GM21825 (cell line): ENCODE data around the gene PLXND1.

ENCODE experiments used
- ATAC-seq: cut with Tn5 transposase; IDR thresholded peaks from one replicate; pipeline ENCODE4 v1.9.1; 2021; ENCODE audit warnings: mild to moderate bottlenecking, moderate library complexity; ENCODE audit not compliant: unreplicated experiment

The PLXND1 gene

DNA sequence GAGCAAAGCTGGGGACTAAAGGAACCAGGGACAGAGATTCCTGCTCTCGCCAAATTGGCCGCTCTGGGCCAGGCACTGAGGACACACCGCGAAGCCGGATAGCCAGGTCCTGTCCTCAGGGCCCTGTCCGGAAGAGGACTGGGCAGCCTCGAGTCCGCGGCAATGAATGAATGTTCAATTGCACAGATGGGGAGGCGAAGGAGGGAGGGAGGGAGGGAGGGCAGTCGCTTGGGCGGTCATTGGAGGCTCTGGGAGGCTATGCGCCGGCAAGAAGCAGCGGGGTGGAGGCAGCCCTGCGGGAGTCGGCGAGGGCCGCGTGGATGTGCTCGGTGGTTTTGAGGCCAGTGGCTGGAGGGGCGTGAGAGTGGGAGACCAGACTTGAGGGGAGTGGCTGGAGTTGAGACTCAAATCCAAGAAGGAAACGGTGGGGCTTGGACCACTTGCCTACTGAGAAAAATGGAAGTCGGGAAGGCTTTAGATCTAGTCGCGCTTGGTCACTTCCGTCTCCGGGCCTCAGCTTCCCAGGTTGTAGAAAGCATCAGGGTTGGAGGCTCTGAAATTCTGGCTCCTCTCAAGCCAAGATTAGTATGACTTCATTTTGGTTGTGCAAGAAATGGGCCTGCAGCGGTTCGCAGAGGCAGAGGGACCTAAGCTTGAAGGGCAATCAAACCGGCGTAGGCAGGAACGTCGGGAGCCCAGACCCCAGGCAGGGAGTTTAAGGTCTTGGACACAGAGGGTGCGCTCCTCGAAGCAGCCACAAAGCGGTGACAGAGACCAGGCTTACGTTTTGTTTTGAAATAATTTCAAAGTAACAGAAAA lies 21.1 kb upstream of the PLXND1 start:
- ATAC-seq = peak; percentile 43

DNA sequence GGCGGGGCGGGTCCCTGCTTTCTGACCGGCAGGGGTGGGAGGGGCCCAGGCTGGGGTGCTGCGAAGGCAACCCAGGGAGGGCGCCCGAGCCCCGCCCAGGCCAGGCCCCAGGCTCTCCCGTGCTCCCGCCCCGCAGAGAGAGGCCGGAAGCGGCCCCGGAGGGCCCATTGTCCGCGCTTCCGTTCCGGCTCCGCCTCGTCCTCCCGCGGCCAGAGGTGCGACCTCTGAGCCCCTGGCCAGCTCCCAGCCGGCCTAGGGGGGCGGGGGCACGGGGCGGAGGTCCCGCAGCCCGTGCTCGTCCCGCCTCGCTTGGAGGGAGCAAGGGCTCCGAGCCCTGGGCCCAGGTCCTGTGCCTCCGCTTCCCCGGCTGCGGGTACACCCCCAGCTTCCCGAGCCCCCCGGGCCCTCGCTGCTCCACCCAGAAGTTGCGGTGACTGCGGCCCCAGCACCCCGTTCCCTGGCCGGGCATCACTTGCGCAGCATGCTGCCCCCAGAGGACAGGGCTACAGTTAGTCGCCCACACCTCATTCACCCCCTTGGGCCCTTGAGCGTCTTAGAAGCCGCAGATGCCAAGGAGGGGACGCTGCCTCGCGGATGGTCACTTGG lies 20.4 kb upstream of the PLXND1 start:
- peak; percentile 94 for ATAC-seq

GRCh38 chr3:129625072-129625874 lies 18.8 kb upstream of the PLXND1 start:
- ATAC-seq = no peak

- ATAC-seq = no peak
Observed at GRCh38 chr3:129624347-129625071, 18.0 kb upstream of the PLXND1 start.

DNA sequence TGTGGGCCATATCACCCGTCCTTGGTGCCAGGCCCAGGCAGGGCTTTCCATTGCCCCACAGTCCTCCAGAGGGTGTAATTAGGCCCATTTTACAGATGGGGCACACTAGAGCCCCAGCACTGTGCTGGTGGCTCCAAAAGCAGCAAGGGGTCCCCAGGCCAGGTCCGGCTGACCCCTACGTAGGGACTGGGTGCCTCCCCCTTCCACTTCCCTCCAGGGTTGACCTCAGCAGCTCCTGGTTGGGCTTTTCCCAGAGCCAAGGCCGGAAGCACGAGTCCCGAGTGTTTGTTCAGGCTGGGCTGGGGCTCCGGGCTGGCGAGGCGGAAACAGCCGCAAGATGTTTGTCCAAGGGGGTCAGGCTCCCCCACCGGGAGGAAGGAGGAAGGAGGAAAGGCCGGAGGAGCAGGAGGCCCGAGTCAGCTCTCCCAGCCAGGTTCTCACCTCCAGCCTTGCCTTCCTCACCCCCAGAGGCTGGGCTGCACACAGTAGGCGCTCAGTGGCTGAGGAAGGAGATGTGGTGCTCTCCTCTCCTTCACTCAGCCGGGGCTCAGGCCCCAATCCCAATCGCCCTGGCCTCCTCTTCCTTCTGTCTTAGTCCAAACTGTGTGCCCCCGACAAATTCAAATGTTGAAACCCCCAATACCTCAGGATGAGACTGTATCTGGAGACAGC lies 17.1 kb upstream of the PLXND1 start:
- ATAC-seq = no peak

GRCh38 chr3:129622933-129623332 lies 16.5 kb upstream of the PLXND1 start:
- no peak for ATAC-seq

- no peak for ATAC-seq
Observed at GRCh38 chr3:129622226-129622874, 15.9 kb upstream of the PLXND1 start.

DNA sequence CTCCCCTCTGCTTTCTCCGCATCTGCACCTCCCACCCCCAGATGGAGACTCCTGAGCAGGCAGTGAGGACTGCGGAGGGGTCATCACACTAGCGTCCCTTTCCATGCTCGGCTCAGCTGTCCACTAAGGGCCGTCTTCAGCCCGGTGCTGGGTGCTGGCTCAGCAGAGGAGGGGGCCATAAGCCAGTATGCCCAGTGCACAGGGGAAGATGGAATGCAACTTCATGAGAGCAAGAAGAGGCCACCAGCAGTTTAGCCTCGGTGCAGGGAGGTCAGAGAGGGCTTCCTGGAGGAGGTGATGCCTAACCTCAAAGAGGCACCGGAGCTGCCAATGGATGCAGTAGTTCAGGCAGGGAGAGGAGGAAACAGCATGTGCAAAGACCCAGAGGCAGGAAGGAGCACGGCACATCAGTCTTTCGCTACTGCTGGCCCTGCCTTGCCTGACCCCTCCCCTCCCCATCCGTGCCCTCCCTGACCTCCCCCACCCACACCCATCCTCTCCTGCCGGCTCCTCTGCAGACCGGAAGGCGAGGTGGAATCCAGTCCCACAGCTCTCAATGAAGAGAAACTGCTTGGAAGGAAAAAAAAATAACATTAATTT lies 15.2 kb upstream of the PLXND1 start:
- ATAC-seq = no peak

DNA sequence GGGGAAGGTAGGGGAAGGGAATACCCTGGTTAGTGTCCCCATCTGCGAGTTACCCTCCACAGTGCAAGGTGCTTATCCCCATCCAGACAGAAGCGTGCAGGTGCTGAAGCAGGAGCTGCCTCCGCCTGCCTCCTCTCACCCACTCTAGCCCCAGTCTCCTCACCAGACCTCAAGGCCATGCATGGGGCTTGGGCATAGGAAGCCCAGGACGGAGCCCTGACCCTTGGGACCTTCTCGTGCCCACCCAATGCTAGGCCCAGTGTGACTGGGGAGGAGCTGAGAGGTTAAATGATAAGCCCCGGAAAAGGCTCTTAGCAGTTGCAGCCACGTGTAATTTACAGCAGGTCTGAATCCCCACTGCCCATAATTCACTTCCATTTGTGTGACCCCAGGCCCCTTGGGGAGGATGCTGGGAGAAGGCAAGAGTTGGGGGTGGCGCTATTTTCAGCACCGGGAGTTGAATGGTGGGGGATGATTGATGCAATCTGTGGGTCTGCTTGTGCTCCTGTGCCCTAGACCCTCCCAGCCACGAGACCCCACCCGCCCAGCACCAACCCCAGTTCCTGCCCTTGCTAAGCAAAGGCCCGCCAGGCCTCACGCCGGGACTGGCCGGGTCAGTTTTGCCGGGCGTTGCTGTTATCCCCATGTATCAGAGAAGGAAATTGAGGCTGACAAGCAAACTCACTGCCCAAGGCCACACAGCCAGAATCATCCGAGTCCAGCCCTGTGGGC lies 14.5 kb upstream of the PLXND1 start:
- no peak for ATAC-seq

- no peak for ATAC-seq
Observed at GRCh38 chr3:129619726-129620162, 13.3 kb upstream of the PLXND1 start.

DNA sequence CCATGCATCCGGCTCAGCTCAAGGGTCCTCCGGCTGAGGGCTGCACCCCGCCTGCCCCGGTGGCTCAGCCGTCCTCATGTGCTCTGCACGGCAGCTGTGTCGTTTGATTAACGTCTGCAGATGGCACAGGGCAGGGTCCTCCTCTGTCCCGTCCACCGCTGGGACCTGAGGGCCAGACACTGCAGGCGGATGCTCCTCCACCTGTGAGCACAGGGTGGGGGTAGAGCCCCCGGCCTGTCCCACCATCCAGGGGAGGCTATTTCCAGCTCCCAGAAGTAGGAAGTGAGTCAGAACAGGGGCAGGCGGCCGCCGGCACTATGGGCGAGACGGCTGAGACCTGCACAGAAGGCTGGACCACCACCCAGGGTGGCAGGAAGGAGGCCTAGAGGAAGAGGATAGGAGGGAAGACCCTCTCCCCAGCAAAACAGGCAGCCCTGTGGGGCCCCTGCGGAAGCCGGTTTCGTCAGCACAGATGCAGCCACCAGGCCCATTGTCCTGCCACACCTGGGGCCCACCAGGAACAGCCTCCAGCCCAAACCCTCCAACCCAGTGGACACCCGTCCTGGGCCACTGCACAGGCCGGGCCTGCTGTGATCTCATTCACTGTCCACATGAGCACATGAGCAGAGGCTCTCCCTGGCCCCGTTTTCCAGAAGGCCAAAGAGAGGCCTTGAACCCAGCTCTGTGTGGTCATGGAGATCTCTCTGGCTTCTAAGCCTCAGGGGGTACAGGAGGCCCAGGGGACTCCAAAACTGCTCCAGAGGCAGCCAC lies 12.6 kb upstream of the PLXND1 start:
- no peak for ATAC-seq

DNA sequence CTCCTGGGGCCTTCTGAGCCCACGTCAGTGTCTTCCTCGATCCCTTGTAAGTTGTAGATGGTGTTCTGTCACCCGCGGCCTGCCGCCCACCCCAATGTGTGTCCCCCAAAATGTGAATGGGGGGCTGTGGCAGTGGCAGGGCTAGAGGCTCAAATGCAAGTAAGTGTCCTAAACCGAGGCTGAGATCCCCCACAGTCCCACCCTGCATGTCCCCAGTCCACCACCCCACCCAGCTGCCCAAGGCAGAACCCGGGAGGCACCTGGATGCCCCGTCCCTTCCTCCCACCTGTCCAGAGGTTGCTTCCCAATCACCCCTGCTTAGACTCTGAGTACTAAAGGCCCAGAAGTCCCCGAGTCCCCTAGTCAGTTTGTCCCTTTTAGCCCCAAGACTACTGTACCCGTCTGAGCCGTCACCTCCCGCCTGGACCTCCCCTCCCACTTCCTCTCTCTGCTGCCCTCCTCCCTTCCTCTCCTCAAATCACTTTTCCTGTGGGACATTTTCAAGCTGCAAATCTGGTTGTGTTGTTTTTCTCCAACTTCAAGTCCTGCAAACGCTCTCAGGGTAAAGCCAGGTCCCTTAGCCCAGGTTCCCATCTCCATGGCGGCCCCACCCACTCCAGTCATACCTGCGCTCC lies 11.8 kb upstream of the PLXND1 start:
- ATAC-seq = no peak

DNA sequence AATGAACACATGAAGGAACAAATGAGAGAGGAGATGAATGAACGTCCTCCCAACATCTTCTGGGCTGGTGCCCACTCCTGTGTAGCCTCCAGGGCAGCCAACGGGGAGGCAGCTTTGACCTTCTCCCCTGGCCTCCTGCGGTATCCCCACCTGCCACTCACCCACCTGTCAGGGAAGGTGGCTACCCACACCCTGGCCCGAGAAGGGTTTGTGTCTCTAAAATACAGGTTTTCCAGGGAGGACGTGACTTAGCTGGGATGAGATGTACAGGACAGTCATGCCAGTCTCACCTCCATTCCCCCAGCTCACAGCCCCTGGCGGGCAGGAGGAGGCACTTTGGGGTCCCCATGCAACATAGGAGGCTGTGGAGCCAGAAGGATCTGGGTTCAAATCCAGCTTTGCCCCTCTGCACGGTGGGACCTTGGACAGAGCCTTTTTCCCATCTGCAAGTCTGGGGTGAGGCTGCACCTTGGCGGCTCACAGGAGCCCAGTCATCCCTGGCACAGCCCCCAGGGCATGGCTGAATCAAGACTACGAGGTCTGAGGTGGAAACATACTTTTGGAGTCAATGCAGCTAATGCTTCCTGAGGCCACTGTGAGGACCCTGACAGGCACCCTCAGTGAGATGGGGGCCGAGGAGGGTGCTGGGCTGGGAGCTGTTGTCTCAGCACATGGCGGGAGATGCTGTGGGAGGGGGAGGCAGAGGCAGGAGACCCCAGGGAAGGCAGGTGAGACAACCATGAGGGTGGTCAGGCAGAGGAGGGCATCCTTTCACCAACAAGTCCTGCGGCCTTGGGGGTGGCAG lies 11.1 kb upstream of the PLXND1 start:
- no peak for ATAC-seq

DNA sequence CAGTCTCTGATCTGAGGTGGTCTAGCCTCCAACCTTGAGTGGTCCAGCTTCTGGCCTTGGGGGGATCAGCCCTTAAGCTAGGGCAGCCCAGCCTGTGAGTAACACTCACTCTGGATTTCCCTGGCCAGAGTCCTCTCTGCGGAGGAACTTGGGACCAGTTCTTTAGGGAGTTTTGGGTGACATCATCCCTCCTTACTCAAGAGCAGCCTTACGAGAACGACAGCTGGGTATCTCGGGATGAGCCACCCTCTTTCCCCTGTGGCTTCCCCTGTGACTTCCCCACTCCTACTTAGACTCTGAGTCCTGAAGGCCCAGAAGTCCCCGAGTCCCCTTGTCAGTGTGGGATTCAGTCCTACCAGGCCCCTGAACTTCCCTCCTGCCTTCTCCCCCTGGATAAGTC lies 10.2 kb upstream of the PLXND1 start:
- no peak for ATAC-seq

- no peak for ATAC-seq
Observed at GRCh38 chr3:129616291-129616690, 9.8 kb upstream of the PLXND1 start.

DNA sequence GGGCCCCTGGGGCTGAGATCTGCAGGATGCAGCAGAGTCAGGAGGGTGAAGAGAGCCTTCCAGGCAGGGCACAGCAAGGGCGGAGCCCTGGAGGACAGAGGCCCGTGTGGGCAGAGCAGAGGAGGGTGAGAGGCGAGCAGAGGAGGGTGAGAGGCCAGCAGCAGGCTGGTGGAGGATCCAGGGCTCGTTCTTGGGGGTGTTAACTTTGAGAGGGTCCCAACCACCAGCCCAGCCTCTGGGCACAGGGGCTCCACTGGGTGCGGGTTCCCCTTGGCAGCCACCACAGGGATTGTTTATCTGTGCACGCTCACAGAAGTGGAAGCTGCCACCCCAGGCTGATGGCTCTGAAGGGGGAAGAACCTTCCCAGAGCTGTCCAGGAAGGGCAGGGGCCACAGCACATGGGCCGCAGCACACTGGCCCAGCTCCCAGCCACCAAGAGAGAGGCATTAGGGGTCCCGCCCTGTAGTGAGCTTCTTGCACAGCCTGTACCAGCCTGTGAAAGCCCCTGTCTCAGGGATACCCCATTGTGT lies 9.3 kb upstream of the PLXND1 start:
- ATAC-seq = no peak

DNA sequence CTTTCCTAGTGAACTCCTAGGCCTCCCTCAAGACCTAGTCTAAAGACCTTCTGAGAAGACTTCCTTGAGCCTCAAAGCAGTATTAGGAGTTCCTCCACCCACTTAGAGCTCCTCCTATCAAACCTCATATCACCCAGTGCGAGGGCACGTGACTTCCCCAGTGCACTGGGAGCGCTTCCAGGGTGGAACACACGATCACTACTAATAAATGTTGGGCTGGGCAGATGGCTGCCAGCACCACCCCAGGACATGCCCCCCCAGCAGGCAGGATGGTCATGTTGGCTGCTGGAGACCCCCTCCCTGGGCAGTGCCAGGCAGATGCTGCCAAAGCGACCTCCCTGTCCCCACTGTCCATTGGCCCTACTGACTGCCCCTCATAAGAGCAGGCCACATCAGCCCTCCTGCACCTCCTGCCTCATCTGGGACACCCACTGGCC lies 8.5 kb upstream of the PLXND1 start:
- no peak for ATAC-seq
